Spleen (tissue), 11 donors: Measurements from ENCODE around the gene RO60. TPM values are rescaled to one million over a fixed set of nuclear protein-coding genes. Genes with fewer than 3 reads are reported as not detected.

Source experiments
- DNase-seq: peaks from one replicate; pipeline ENCODE4 v3.0.0-alpha.2; 2020
- H3K27ac ChIP-seq, 8 donors: fragments of 200-600 bp; sonication (generic) in 7 of 8; 1 replicate in 4 of 8; 2 replicates in 4 of 8; pipeline versions ENCODE4 v1.5.0 to v1.8.0; 2016 to 2021; ENCODE audit warnings: inconsistent platforms in 4 of 8, mild to moderate bottlenecking in 4 of 8, moderate library complexity in 1 of 8
- H3K27me3 ChIP-seq, 7 donors: fragments of 200-600 bp; sonication (generic) in 6 of 7; replicated peaks in 1 of 7; 1 replicate in 4 of 7; 2 replicates in 3 of 7; pipeline versions ENCODE4 v1.5.0 to v1.8.0; 2016 to 2021; ENCODE audit warnings: inconsistent platforms in 3 of 7, mild to moderate bottlenecking in 1 of 7
- H3K36me3 ChIP-seq, 6 donors: fragments of 200-600 bp; sonication (generic) in 5 of 6; 1 replicate in 4 of 6; 2 replicates in 2 of 6; pipeline versions ENCODE4 v1.5.0 to v1.8.0; 2016 to 2021; ENCODE audit warnings: inconsistent platforms in 2 of 6
- H3K4me1 ChIP-seq, 6 donors: fragments of 200-600 bp; sonication (generic) in 5 of 6; 1 replicate in 3 of 6; 2 replicates in 3 of 6; pipeline versions ENCODE4 v1.5.0 to v1.8.0; 2016 to 2021; ENCODE audit warnings: inconsistent platforms in 3 of 6
- H3K4me3 ChIP-seq, 8 donors: fragments of 200-600 bp; sonication (generic) in 7 of 8; 1 replicate in 4 of 8; 2 replicates in 4 of 8; pipeline versions ENCODE4 v1.5.0 to v1.8.0; 2016 to 2021; ENCODE audit warnings: inconsistent platforms in 4 of 8, mild to moderate bottlenecking in 4 of 8, moderate library complexity in 2 of 8
- H3K9me3 ChIP-seq, 8 donors: fragments of 200-600 bp; sonication (generic) in 7 of 8; 1 replicate in 4 of 8; 2 replicates in 4 of 8; pipeline versions ENCODE4 v1.5.0 to v1.8.0; 2016 to 2021; ENCODE audit warnings: inconsistent platforms in 4 of 8
- CTCF ChIP-seq, 11 experiments: fragments of 200-600 bp in 7 of 11; fragments of 450-650 bp in 4 of 11; sonication (generic) in 4 of 11; IDR thresholded peaks in 8 of 11; conservative IDR thresholded peaks in 3 of 11; 1 replicate in 7 of 11; 2 replicates in 4 of 11; pipeline versions ENCODE4 v1.4.0 to v1.8.0; 2016 to 2021; ENCODE audit warnings: antibody characterized with exemption in 11 of 11, inconsistent platforms in 4 of 11, mild to moderate bottlenecking in 1 of 11
- POLR2A ChIP-seq, 3 donors: fragments of 450-650 bp; IDR thresholded peaks; one replicate each; pipeline ENCODE4 v1.5.1; 2017; ENCODE audit warnings: antibody characterized with exemption in 3 of 3, mild to moderate bottlenecking in 1 of 3
- POLR2AphosphoS5 ChIP-seq, 3 donors: sonication (generic); formaldehyde crosslinking; IDR thresholded peaks; one replicate each; pipeline ENCODE4 v1.5.1; 2017; ENCODE audit warnings: antibody characterized with exemption in 3 of 3
- WGBS, 5 donors: extraction: QIAGEN DNeasy Blood & Tissue Kit in 3 of 5; methylation state at CpG; one replicate each; pipeline versions ENCODE4 v1.1.5 to v1.1.7; 2013 to 2018; 5-methylcytosine and 5-hydroxymethylcytosine counted together
- intact Hi-C: fragments of 100-400 bp; cut with DNase I; formaldehyde crosslinking; loops from one replicate; pipeline ENCODE4 v1.15.0; 2023; ENCODE audit warnings: low total_unique reads
- polyA plus RNA-seq, 3 donors: library from polyadenylated mRNA; stranded (reverse); fragments of 200-250 nt; gene quantifications; one replicate each; pipeline ENCODE4 v1.2.1, GENCODE V29; 2013
- total RNA-seq, 7 donors: library from RNA; depleted of rRNA in 3 of 7; stranded (reverse); fragments of >200 nt in 3 of 7; fragmentation: NEBNext Ultra II Directional in 4 of 7; extraction: Animal tissue kit (Norgen Biotek cat#: 25700) in 4 of 7; gene quantifications; one replicate each; pipeline versions ENCODE4 v1.1.0 to v1.2.1, GENCODE V29; 2016 to 2021
- donor health status: healthy with polysubstance abuse.
- donor health status: DM: no; HTN: no; CAD: no; lungs with moderate emphysema.
- donor health status: DM: no; HTN: no; CAD: no.
- donor health status: Bipolar disorder and iron deficiency.
- donor health status: healthy.
- donor health status: DM: no; HTN: no; CAD: no.
- donor health status: DM: yes; HTN: yes; CAD: no.

The RO60 gene
- total and polyA plus RNA-seq, 10 donors: 4.7 to 87.1 (median 73.0) TPM

GRCh38 chr1:193079187-193079586, 19.8 kb downstream of the RO60 start:
- TF ChIP-seq POLR2AphosphoS5 (IDR thresholded peaks at IDR 0.05) (no peak), CTCF (IDR thresholded peaks at IDR 0.05 in 8 of 11, conservative IDR thresholded peaks at IDR 0.05 in 3 of 11) (no peak), POLR2A (IDR thresholded peaks at IDR 0.05) (no peak)
- Histone ChIP-seq H3K4me1 (no peaks in the 10 kb centered on the region), H3K27ac (no peak overlapping the region), H3K4me3 (no peak overlapping the region), H3K36me3 (peaks cover 0 to 80% (median 61%) of the 10 kb centered on the region in 6 donors), H3K27me3 (no peaks in the 10 kb centered on the region), H3K9me3 (no peaks in the 10 kb centered on the region)
- intact Hi-C loops: no loop called here
- WGBS, 5 donors: 93 to 98% (median 97%) methylated on average over 3 of the region's 3 CpGs
- DNase-seq: no peak

- Histone ChIP-seq H3K36me3 (peaks cover 0 to 91% (median 47%) of the 10 kb centered on the region in 6 donors), H3K9me3 (no peaks in the 10 kb centered on the region), H3K4me1 (no peaks in the 10 kb centered on the region), H3K4me3 (no peak overlapping the region), H3K27me3 (no peaks in the 10 kb centered on the region), H3K27ac (no peak overlapping the region)
- WGBS, 5 donors: 80 to 89% (median 85%) methylated on average over 6 of the region's 6 CpGs
- DNase-seq: no peak
- TF ChIP-seq POLR2AphosphoS5 (IDR thresholded peaks at IDR 0.05) (no peak), CTCF (IDR thresholded peaks at IDR 0.05 in 8 of 11, conservative IDR thresholded peaks at IDR 0.05 in 3 of 11) (no peak), POLR2A (IDR thresholded peaks at IDR 0.05) (no peak)
- intact Hi-C loops: no loop called here
Observed at GRCh38 chr1:193083365-193084088, 24.1 kb downstream of the RO60 start.

- TF ChIP-seq CTCF (IDR thresholded peaks at IDR 0.05 in 8 of 11, conservative IDR thresholded peaks at IDR 0.05 in 3 of 11) (no peak), POLR2A (IDR thresholded peaks at IDR 0.05) (no peak), POLR2AphosphoS5 (IDR thresholded peaks at IDR 0.05) (no peak)
- peaks cover 0 to 84% (median 40%) of the 10 kb centered on the region in 6 donors for H3K36me3 ChIP-seq
Observed at GRCh38 chr1:193085263-193085662, 25.9 kb downstream of the RO60 start.

GRCh38 chr1:193086342-193086741, 26.9 kb downstream of the RO60 start:
- Histone ChIP-seq H3K27ac (no peak overlapping the region), H3K36me3 (peaks cover 0 to 84% (median 36%) of the 10 kb centered on the region in 6 donors), H3K27me3 (no peaks in the 10 kb centered on the region), H3K4me1 (no peaks in the 10 kb centered on the region), H3K4me3 (no peak overlapping the region), H3K9me3 (no peaks in the 10 kb centered on the region)
- TF ChIP-seq POLR2A (IDR thresholded peaks at IDR 0.05) (no peak), CTCF (IDR thresholded peaks at IDR 0.05 in 8 of 11, conservative IDR thresholded peaks at IDR 0.05 in 3 of 11) (no peak), POLR2AphosphoS5 (IDR thresholded peaks at IDR 0.05) (no peak)
- intact Hi-C loops: no loop called here
- WGBS, 5 donors: 93 to 96% (median 94%) methylated on average over 3 of the region's 3 CpGs
- DNase-seq: no peak

More at GRCh38 chr1:193085263-193085662, 25.9 kb downstream of the RO60 start:
- intact Hi-C loops: no loop called here
- Histone ChIP-seq H3K4me1 (no peaks in the 10 kb centered on the region), H3K27me3 (no peaks in the 10 kb centered on the region), H3K4me3 (no peak overlapping the region), H3K9me3 (no peaks in the 10 kb centered on the region), H3K27ac (no peak overlapping the region)
- DNase-seq: no peak
- 93 to 100% (median 98%) methylated on average over 1 of the region's 1 CpG for WGBS, 5 donors
